Skeletal muscle tissue (tissue), 4 donors: ENCODE data around the gene OR2B2. TPM values are rescaled to one million over a fixed set of nuclear protein-coding genes. Genes with fewer than 3 reads are reported as not detected.

ENCODE experiments used
- H3K27ac ChIP-seq: one replicate; pipeline ENCODE4 v1.7.0; 2013; ENCODE audit warnings: mild to moderate bottlenecking, low read depth, low read length, inconsistent platforms
- H3K27me3 ChIP-seq, 3 donors: one replicate each; pipeline ENCODE4 v1.7.0; 2013; ENCODE audit warnings: low read length in 3 of 3; ENCODE audit not compliant: control insufficient read depth in 3 of 3, insufficient read depth in 3 of 3
- H3K36me3 ChIP-seq, 3 donors: one replicate each; pipeline ENCODE4 v1.7.0; 2013; ENCODE audit warnings: low read length in 3 of 3; ENCODE audit not compliant: control insufficient read depth in 3 of 3, insufficient read depth in 3 of 3
- H3K4me1 ChIP-seq, 3 donors: one replicate each; pipeline ENCODE4 v1.7.0; 2013; ENCODE audit warnings: low read length in 3 of 3, mild to moderate bottlenecking in 3 of 3; ENCODE audit not compliant: control insufficient read depth in 3 of 3, insufficient read depth in 3 of 3
- H3K4me3 ChIP-seq, 3 donors: one replicate each; pipeline ENCODE4 v1.7.0; 2013; ENCODE audit warnings: low read length in 3 of 3
- H3K9ac ChIP-seq, 3 donors: one replicate each; pipeline ENCODE4 v1.7.0; 2013; ENCODE audit warnings: low read length in 3 of 3, mild to moderate bottlenecking in 3 of 3, moderate library complexity in 2 of 3, low read depth in 1 of 3
- H3K9me3 ChIP-seq, 3 donors: one replicate each; pipeline ENCODE4 v1.7.0; 2013; ENCODE audit warnings: low read length in 3 of 3; ENCODE audit not compliant: control insufficient read depth in 3 of 3
- total RNA-seq: library from RNA; depleted of rRNA; stranded (reverse); fragments of >200 nt; gene quantifications from one replicate; pipeline ENCODE4 v1.2.3, GENCODE V29; 2014
- donor health status: Osteomylitis.

Gene OR2B2
- total RNA-seq, 1 donor from 2014 or later = not detected

DNA sequence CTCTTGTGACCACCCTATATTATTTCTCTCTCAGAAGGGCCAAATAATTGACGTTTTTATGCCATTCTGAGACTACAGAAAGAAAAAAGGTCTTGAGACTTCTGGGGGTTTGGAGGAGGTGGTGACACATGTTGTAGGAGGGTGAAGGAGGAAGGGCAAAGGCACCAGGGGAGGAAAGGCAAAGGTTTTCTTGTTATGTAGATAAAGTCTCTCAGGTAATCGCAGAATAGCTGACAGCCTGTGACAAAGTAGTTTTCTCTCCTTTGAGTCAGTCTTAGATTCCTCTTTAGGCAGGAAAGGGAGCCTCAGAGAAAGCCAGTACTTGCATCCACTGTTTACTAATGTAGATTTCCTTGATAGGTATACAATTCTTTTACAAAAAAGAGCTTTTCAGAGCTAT is 23.6 kb downstream of the OR2B2 start:
- peaks cover 0 to 54% (median 43%) of the 10 kb centered on the region in 3 donors for H3K27me3 ChIP-seq
- no peaks in the 10 kb centered on the region for H3K9me3 ChIP-seq
- H3K4me1 ChIP-seq = peaks cover 17 to 18% (median 17%) of the 10 kb centered on the region in 3 donors
- H3K4me3 ChIP-seq = no peak overlapping the region
- no peak overlapping the region for H3K9ac ChIP-seq
- no peak overlapping the region for H3K27ac ChIP-seq
- H3K36me3 ChIP-seq = no peaks in the 10 kb centered on the region

DNA sequence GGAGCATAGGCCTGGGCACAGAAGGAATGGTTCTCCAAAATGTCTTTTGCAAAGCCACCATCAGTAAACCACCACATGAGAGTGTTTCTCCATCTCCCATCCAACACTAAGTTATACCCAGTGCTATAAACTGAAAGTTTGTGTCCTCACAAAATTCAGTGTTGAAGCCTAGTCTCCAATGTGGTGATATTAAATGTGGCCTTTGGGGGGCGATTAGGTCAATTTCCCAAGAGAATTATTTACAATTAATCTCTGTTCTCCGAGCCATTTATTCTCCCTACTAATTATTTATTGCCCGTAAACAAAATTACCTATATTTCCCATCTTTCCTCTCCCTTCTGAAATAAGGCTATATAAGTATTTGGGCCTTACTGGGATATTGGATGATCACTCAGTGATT is 26.1 kb downstream of the OR2B2 start:
- Histone ChIP-seq H3K36me3 (no peaks in the 10 kb centered on the region), H3K9ac (no peak overlapping the region), H3K4me1 (peaks cover 6 to 7% (median 6%) of the 10 kb centered on the region in 3 donors), H3K4me3 (no peak overlapping the region), H3K27me3 (peaks cover 0 to 30% (median 25%) of the 10 kb centered on the region in 3 donors), H3K27ac (no peak overlapping the region), H3K9me3 (no peaks in the 10 kb centered on the region)

DNA sequence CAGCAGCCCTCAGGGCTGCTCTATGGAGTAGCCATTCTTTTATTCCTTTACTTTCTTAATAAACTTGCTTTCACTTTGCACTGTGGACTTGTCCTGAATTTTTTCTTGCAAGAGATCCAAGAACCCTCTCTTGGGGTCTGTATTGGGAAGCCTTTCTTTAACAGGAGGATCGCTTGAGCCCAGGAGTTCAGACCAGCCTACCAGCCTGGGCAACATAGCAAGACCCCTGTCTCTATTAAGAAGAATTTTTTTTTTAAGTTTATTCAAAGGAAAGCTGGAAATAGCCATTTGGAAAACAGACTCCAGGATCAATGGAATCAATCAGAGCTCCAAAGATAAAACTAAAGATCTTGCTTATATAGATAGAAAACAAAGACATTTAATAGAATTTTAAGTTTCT is 29.1 kb downstream of the OR2B2 start:
- Histone ChIP-seq H3K36me3 (no peaks in the 10 kb centered on the region), H3K4me1 (no peaks in the 10 kb centered on the region), H3K4me3 (no peak overlapping the region), H3K9me3 (no peaks in the 10 kb centered on the region), H3K27ac (no peak overlapping the region), H3K9ac (no peak overlapping the region), H3K27me3 (peaks cover 0 to 3% (median 3%) of the 10 kb centered on the region in 3 donors)

DNA sequence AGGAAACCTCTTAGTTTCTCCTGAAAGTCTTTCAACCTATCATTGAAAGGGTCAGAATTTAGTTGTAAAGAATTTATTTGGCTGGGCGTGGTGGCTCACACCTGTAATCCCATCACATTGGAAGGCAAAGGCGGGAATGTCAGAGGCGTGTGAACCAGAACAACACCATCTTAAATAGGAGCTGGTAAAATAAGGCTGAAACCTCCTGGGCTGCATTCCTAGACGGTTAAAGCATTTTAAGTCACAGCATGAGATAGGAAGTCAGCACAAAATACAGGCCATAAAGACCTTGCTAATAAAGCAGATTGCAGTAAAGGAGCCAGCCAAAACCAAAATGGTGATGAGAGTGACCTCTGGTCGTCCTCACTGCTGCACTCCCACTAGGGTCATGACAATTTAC is 29.6 kb downstream of the OR2B2 start:
- no peak overlapping the region for H3K4me3 ChIP-seq
- no peaks in the 10 kb centered on the region for H3K27me3 ChIP-seq
- no peak overlapping the region for H3K9ac ChIP-seq
- H3K27ac ChIP-seq = no peak overlapping the region
- H3K9me3 ChIP-seq = no peaks in the 10 kb centered on the region
- no peaks in the 10 kb centered on the region for H3K36me3 ChIP-seq
- no peaks in the 10 kb centered on the region for H3K4me1 ChIP-seq

DNA sequence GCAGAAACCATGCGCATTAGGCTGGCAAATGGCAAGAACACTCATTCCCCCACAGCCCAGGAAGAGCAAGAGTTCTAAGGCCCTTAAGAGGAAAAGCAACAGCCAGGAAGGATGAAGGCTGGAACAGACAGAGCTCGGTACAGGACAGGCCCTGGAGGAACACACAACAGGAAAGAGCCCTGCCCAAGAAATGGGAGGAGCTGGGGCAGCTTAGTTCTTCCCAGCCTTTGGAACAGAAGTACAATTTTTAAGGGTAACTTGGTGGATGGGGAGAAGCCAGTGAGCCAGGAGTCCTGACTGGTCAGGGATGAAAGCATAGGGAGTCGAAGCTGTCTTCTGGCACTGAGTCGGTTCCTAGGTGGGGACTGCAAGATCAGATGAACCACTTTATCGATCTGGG is 32.4 kb downstream of the OR2B2 start:
- no peaks in the 10 kb centered on the region for H3K9me3 ChIP-seq
- no peaks in the 10 kb centered on the region for H3K36me3 ChIP-seq
- no peak overlapping the region for H3K4me3 ChIP-seq
- no peak overlapping the region for H3K27ac ChIP-seq
- H3K9ac ChIP-seq = no peak overlapping the region
- no peaks in the 10 kb centered on the region for H3K27me3 ChIP-seq
- no peaks in the 10 kb centered on the region for H3K4me1 ChIP-seq

DNA sequence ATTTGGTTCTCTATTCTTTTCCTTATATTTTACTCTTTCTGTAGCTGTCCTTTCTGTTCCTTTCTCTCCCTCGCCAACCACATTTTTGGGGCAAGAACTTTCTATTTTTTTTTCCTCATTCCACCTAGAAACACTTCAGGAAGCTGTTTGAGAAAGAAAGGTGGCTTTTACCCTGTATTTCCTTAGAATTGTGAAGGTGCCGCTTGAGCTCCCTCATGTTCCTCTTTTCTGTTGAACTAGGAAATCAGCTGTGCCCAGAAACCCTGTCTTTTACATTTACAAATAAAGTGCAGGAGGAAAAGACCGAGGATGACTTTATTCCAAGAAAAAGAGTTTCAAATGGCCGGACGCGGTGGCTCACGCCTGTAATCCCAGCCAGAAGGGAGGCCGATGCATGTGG is 38.2 kb downstream of the OR2B2 start:
- no peaks in the 10 kb centered on the region for H3K9me3 ChIP-seq
- H3K4me1 ChIP-seq = peaks cover 15 to 20% (median 19%) of the 10 kb centered on the region in 3 donors
- H3K27me3 ChIP-seq = peaks cover 31 to 50% (median 49%) of the 10 kb centered on the region in 3 donors
- peak overlapping the region in 1 of 3 donors; percentile 79 for H3K4me3 ChIP-seq
- no peak overlapping the region for H3K27ac ChIP-seq
- no peaks in the 10 kb centered on the region for H3K36me3 ChIP-seq
- H3K9ac ChIP-seq = no peak overlapping the region

DNA sequence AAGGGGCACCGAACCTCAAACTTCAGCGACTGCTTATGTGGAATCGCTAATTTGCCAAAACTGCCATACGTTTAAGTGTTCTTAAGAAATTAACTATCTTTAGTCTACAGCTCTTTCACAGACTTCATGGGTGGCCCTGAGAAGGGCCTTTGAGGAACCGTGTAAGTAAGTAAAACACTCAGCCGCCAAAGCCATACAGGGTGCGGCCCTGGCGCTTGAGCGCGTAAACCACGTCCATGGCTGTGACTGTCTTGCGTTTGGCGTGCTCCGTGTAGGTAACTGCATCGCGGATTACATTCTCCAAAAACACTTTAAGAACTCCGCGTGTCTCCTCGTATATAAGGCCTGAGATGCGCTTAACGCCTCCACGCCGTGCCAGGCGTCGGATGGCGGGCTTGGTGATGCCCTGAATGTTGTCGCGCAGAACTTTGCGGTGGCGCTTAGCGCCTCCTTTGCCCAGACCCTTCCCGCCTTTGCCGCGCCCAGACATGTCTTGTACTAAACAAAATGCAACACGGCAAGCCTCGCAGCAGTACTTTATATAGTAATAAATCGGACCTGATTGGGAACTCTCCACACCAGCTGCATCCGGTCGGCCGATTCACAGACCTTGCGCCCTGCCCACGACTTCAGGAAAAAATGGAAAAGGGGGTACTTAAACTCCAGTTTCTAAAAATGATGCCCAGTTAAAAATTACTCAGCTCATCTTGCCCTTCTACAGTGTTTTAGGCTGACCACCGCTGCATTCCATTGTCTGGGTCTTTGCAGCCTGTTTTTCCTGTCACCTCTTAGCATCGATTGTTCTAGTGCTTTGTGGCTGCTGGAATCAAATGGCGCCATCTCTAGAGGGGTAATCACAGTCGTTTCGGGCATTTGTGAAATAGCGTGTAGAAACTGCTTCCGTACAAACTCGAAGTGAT is 38.9 kb downstream of the OR2B2 start:
- H3K4me1 ChIP-seq = peaks cover 15 to 20% (median 19%) of the 10 kb centered on the region in 3 donors
- peaks cover 37 to 57% (median 56%) of the 10 kb centered on the region in 3 donors for H3K27me3 ChIP-seq
- H3K36me3 ChIP-seq = no peaks in the 10 kb centered on the region
- no peaks in the 10 kb centered on the region for H3K9me3 ChIP-seq
- H3K27ac ChIP-seq = peak overlapping the region; percentile 36
- H3K9ac ChIP-seq = peak overlapping the region; percentile 7 to 62 (median 54)
- H3K4me3 ChIP-seq = peak overlapping the region; percentile 70 to 79 (median 72)

DNA sequence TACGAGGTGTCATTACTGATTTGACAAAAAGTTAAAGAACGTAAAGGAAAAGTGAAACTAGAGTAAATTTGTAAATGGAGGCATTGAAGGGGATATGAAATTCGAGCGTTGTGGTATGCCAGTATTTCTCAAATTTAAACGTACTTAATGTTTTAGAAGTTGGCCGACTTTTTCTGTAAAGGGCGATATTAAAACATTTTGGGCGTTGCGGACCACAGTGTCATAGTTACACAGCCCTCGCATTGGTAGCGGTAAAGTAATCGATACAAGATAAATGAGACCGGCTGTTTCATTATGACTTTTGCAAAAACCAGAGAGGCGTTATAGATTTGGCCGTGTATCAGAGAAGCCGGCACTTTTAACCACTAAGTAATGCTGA is 39.6 kb downstream of the OR2B2 start:
- H3K4me3 ChIP-seq = peak overlapping the region; percentile 70 to 79 (median 72)
- H3K9ac ChIP-seq = peak overlapping the region; percentile 7 to 72 (median 62)
- H3K27ac ChIP-seq = peak overlapping the region; percentile 36
- no peaks in the 10 kb centered on the region for H3K36me3 ChIP-seq
- no peaks in the 10 kb centered on the region for H3K9me3 ChIP-seq
- peaks cover 15 to 20% (median 19%) of the 10 kb centered on the region in 3 donors for H3K4me1 ChIP-seq
- H3K27me3 ChIP-seq = peaks cover 38 to 63% (median 63%) of the 10 kb centered on the region in 3 donors

DNA sequence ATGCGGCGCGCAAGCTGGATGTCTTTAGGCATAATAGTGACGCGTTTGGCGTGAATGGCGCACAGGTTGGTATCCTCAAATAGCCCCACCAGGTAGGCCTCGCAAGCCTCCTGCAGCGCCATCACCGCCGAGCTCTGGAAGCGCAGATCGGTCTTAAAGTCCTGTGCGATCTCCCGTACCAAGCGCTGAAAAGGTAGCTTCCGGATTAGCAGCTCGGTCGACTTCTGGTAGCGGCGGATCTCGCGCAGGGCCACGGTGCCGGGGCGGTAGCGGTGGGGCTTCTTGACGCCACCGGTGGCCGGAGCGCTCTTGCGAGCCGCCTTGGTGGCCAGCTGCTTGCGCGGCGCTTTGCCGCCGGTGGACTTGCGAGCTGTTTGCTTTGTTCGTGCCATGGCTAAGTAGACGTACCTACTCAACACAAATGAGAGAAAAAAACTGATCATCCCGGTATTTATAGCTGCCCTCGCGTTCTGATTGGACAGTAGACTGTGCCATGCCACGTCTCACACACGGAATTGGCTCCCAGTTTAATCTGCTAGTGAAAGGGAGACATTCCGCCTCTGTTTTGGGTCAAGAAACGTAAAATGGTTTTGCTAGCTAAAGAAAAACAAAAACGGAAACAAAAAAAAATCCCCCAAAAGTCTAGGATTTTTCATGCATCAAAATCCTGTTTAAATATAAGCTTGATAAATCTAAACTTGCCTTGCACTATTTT is 40.1 kb downstream of the OR2B2 start:
- peaks cover 20 to 23% (median 22%) of the 10 kb centered on the region in 3 donors for H3K4me1 ChIP-seq
- H3K36me3 ChIP-seq = no peaks in the 10 kb centered on the region
- peak overlapping the region; percentile 7 to 72 (median 62) for H3K9ac ChIP-seq
- H3K4me3 ChIP-seq = peak overlapping the region; percentile 70 to 79 (median 72)
- H3K9me3 ChIP-seq = no peaks in the 10 kb centered on the region
- peaks cover 39 to 69% (median 68%) of the 10 kb centered on the region in 3 donors for H3K27me3 ChIP-seq
- peak overlapping the region; percentile 34 for H3K27ac ChIP-seq
